NB4 (cell line): ENCODE results near the gene GNG13.

Experiments used
- POLR2A ChIP-seq: IDR thresholded peaks from 2 replicates; pipeline ENCODE4 v1.6.1; 2011; ENCODE audit warnings: mild to moderate bottlenecking; ENCODE audit not compliant: insufficient read length; ENCODE audit errors: extremely low read depth
- TF ChIP-seq, protein P1 (sequence below): IDR thresholded peaks from one replicate; pipeline ENCODE4 v1.5.1; 2012; ENCODE audit warnings: low read depth, low read length

DNA sequence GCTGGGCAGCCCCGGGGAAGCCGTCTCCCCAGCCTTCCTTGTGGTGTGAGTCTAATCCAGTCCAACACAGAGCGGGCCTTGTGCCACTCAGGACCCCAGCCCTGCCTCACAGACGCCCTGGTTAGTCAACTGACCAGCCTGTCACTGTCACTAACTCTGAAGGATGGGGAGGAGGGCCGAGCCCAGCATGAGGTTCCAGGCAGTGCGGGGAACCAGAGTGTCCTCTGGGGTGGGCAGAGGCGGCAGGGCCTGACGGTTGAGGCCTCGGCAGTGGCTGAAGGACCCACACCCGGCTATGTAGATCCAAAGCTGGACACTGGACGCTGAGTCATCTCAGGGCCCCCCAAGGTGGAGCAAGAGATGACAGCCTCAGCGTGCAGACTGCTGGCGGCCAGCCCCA, 21.0 kb downstream of the GNG13 start:
- TF ChIP-seq, protein P1, sequence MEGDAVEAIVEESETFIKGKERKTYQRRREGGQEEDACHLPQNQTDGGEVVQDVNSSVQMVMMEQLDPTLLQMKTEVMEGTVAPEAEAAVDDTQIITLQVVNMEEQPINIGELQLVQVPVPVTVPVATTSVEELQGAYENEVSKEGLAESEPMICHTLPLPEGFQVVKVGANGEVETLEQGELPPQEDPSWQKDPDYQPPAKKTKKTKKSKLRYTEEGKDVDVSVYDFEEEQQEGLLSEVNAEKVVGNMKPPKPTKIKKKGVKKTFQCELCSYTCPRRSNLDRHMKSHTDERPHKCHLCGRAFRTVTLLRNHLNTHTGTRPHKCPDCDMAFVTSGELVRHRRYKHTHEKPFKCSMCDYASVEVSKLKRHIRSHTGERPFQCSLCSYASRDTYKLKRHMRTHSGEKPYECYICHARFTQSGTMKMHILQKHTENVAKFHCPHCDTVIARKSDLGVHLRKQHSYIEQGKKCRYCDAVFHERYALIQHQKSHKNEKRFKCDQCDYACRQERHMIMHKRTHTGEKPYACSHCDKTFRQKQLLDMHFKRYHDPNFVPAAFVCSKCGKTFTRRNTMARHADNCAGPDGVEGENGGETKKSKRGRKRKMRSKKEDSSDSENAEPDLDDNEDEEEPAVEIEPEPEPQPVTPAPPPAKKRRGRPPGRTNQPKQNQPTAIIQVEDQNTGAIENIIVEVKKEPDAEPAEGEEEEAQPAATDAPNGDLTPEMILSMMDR: no peak
- TF ChIP-seq POLR2A: no peak
